Epidermal melanocyte (primary cell): ENCODE results near the gene MYBPC2.
"Not testable (repeated sequence)": the region's sequence is repeated elsewhere in the genome, so short reads cannot be mapped to it uniquely, and the experiment has no call there.

Experiments used
- DNase-seq: peaks from one replicate; pipeline ENCODE4 v3.0.0; 2011; ENCODE audit warnings: low spot score; ENCODE audit not compliant: insufficient read length

MYBPC2 gene

DNA sequence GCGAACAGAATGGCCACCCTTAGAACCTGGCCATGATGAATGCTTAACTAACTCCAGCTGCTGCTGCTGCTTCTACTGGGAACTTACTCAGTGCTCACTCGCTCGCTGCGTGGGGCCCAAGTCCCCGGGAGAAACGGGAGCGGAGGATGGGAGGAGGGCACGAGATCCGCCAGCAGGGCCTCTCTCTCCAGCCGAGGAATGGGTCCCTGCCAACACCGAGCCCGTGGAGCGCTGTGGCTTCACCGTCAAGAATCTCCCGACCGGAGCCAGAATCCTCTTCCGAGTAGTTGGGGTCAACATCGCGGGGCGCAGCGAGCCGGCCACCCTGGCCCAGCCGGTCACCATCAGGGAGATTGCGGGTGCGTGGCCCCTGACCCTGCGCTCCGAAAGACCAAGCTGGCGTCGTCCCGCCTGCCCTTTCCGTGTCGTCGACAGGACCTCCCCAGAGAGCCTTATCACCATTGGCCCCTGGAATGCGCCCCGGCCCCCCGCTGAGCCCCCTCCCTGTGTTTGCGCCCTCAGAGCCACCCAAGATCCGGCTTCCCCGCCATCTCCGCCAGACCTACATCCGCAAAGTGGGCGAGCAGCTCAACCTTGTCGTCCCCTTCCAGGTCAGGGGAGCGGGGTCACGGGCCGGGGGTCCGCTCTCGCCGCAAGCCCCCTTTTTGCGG lies 25.8 kb downstream of the MYBPC2 start:
- no peak for DNase-seq

- DNase-seq, result no peak
Measured at GRCh38 chr19:50459067-50459456, 26.4 kb downstream of the MYBPC2 start.

GRCh38 chr19:50459638-50460037 lies 26.9 kb downstream of the MYBPC2 start:
- no peak for DNase-seq

DNA sequence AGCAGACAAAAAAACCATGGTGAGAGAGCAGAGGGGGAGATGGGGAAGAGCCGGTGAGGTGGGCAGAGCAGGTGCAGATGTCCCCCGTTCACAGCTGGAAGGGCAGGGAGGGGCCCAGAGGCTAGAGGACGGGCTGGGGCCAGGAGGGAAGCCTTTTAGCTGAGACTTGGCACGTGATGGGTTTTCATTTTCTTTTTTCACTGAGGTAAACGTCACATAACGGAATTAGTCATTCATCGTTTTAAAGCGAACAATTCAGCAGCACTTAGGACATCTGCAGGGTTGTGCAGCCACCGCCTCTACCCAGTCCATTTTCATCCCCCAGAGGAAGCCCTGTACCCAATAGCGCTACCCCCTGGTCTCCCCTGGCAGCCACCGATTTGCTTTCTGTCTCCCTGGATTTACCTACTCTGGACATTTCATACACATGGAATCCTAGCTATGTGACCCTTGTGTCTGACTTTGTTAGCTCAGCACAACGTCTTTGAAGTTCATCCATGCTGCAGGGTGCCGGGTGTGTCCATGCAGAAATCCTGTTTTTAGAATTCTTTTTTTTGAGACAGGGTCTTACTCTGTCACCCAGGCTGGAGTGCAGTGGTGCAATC lies 27.6 kb downstream of the MYBPC2 start:
- DNase-seq, result no peak

- peak; percentile 98 for DNase-seq
Measured at GRCh38 chr19:50461066-50461875, 28.6 kb downstream of the MYBPC2 start.

DNA sequence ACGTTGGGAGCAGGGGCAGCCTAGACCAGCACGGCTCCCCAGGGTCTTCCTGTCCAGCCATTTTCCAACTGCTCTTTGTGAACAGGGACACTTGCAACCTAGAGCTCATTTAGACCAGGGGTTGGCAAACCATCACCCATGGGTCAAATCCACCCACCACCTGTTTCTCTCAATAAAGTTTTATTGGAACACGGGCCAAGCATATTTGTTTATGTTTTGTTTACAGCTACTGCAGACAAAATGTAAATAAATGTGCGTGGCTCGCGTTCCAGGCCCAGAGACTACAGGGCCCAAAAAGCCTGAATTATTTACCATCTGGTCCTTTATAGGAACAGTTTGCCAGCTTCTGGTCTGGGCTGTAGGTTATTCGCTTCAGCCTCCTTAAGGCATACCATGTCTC lies 30.3 kb downstream of the MYBPC2 start:
- DNase-seq, result no peak

GRCh38 chr19:50464348-50464747 lies 31.7 kb downstream of the MYBPC2 start:
- DNase-seq, result no peak

GRCh38 chr19:50465000-50465399 lies 32.3 kb downstream of the MYBPC2 start:
- no peak for DNase-seq

DNA sequence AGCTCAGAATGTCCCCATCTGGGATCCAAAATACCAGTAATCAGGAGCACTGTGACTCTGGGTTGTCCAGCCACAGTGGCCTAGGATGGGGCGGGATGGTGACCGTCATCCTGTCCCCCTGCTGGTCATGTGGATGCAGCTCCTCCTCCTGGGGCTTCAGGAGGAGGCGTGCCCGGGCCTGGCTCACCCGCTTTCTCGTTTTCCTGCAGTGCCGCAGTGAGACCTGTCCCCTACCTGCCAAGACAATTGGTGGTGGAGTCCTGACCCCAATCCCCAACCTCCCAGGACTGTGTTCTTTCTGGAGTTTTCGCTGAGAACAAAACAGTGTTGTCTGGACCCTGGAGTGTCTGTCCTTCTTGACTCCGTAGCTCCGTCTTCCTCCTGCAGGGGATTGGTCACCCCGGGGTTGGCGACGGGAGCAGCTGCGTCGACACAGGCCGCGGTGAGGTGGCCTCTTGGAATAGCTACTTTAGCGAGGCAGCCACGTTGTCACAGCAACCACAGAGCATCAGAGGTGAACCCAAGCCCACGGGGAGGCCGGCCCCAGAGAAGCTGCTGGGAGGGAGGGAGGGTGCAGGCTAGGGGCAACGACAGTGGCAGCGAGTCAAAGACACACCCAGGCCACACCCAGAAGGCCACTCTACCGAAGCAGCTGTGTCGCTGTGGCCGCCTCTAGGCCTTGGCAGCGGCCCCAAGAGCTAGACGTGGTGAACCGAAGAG lies 33.5 kb downstream of the MYBPC2 start:
- no peak for DNase-seq

GRCh38 chr19:50466706-50467039 lies 34.0 kb downstream of the MYBPC2 start:
- DNase-seq, result no peak

DNA sequence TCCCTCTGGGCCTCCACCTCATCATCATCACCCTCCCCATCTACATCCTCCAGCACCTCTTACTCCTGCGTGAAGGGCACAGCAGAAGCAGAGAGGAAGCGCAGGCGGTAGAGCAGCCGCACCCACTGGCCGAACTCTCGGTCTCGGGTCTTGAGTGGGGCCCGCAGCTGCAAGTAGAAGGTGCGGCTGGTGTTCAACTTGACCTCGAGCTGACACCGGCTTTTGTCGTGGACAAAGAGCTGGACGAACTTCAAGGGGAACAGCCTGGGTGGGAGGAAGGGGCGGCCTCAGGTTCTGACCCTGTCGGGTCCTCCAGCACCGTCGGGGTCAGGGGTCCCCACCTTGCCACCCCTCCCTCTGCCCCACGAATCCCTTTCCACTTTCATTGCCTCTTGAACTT lies 34.9 kb downstream of the MYBPC2 start:
- DNase-seq, result no peak

- no peak for DNase-seq
Measured at GRCh38 chr19:50468818-50469217, 36.1 kb downstream of the MYBPC2 start.

- DNase-seq, result not testable (repeated sequence)
Measured at GRCh38 chr19:50473336-50473735, 40.6 kb downstream of the MYBPC2 start.

DNA sequence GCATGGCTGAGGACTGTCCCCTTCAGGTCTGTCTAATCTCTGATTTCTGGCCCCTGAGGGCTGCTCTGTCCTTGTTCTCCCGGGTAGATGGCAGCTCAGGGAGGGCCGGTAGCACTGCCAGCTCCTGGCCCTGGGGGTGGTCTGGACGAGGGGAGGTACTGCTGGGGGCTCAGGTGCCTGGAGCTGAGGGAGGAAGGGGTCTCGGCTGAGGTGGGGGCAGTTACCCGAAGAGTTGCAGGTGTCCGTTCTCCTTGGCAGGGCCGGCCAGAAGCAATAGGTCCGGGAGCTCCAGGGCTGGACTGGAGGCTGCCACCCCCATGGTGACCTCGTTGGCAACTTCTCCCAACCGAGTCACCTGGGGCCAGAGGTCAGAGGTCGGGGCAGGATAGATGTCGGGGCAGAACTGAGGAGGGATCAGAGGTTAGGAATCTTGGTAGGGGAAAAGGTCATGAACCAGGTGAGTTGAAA lies 42.4 kb downstream of the MYBPC2 start:
- no peak for DNase-seq

DNA sequence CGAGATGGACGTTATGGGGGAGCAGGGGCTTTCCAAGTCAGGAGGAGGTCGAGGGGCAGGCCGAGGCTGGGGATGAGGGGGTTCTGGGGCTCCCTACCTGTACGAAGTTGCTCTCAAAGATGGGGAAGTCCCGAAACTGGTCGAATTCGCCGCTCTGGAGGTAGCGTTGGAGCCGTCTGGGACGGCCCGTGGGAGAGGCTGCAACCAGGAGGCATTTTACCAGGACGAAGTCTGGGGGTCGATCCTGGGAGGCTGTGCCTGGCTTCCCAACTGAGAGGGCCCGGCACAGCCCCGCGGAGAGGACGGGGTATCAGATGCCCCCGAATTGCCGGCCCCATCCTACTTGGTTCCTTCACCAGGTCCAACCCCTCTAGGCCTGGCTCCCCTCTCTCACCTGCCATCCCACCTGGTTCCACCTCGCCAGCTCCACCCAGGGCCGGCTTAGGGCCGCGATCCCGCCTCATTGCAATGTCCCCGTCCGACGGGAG lies 43.1 kb downstream of the MYBPC2 start:
- no peak for DNase-seq

DNA sequence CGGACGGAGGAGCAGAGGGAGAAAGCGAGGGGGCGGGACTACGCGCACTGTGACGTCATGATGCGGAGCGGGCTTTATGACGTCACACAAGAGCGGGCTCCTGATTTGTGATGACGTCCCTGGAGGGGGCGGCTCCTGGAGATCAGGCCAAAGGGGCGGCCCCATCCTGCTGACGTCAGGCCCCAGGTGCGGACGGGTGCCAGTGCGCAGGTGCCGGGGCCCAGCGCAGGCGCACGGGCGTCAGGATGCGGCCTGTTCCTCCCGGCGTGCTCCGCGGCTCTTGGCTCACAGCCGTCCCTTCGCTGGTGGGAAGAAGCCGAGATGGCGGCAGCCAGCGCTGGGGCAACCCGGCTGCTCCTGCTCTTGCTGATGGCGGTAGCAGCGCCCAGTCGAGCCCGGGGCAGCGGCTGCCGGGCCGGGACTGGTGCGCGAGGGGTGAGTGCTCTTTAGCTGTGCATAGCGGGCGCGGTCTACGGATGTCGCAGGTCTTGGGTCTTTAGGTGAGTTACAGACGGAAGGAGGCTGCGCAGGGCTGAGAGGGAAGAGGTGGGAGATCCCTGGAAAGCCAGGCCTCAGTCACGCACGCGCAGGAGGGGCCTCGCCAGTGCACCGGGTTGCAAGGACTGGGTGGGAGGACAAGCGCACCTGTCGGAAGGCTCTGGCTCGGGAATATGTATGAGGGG lies 43.7 kb downstream of the MYBPC2 start, which contains the start of the genes EMC10 and GARIN5A:
EMC10 (plus strand) TSS at position 284 of the 683 bp plus-strand sequence; CDS start at position 322, 38 bp downstream.
GARIN5A (minus strand) TSS at position 625 of the 683 bp plus-strand sequence; CDS start at position 165, 460 bp downstream.
- peak; percentile 99 for DNase-seq

DNA sequence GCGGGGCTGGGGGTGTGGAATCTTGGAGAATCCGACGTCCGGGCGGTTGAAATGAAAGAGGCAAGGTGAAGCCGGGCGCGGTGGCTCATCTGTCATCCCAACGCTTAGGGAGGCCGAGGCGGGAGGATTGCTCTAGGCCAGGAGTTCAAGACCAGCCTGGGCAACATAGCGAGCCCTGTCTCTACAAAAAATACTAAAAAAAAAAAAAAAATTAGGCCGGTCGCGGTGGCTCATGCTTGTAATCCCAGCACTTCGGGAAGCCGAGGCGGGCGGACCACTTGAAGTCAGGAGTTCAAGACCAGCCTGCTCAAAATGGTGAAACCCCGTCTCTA lies 44.2 kb downstream of the MYBPC2 start:
- DNase-seq, result no peak

DNA sequence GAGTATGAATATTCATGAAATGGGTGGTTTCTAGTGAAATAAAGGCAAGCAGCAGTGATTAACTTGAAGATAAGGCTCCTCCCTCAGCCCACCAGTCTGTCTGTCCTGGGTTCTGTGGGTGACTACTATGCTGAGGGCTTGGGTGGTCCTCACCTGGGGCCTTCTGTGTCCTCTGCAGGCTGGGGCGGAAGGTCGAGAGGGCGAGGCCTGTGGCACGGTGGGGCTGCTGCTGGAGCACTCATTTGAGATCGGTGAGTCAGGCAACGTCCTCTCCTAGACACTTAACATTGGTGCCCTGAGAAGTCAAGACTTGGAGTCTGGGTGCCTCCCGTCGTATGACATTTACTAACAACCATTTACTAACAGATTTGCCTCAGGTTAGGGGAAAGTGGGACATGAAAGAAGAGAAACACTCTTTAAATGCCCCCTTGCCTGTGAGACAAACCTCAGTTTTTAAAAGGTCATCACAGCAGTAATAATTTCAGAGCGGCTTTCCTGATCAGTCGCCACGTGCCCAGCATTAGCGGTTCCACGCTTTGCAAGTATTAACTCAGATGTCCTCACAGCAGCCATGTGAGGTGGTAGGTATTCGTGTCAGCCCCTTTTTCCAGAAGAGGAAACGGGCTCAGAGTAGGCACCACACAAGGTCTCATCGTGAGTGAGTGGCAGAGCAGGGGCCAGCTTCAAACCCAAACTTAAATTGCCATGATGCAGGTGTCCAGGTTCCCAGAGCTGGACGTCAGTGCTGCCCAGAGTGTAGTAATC lies 45.2 kb downstream of the MYBPC2 start:
- DNase-seq, result no peak

GRCh38 chr19:50478901-50479715 lies 46.4 kb downstream of the MYBPC2 start:
- no peak for DNase-seq
